A673 (cell line): Measurements from ENCODE around the gene PLD4. TPM values are rescaled to one million over a fixed set of nuclear protein-coding genes. Genes with fewer than 3 reads are reported as not detected.

ENCODE experiments used
- BruUV-seq: library from RNA; stranded (reverse); fragments of 400-500 nt; replicated peaks from 2 replicates; lab custom pipeline; 2021; lab: Mats Ljungman, UMichigan
- CTCF ChIA-PET: fragments of 300-600 bp; sonication (Branson Sonifier 250); formaldehyde crosslinking; loops from one replicate; lab custom pipeline; 2022; ENCODE audit warnings: antibody characterized with exemption; lab: Charles Lee
- POLR2A ChIA-PET: fragments of 300-600 bp; sonication (Branson Sonifier 250); formaldehyde crosslinking; loops from one replicate; lab custom pipeline; 2022; ENCODE audit warnings: antibody characterized with exemption; ENCODE audit not compliant: low non-redundant PET; lab: Charles Lee
- DNase-seq: peaks from one replicate; pipeline ENCODE4 v3.0.0-alpha.2; 2015; ENCODE audit warnings: low spot score
- H3K27ac ChIP-seq: fragments of 200-600 bp; sonication (generic); 2 replicates; pipeline ENCODE4 v1.5.1; 2016; ENCODE audit warnings: mixed run types, low read depth, mild to moderate bottlenecking, mixed read lengths, antibody characterized with exemption, low read length; ENCODE audit not compliant: poor library complexity, severe bottlenecking
- H3K27me3 ChIP-seq: fragments of 200-600 bp; sonication (generic); replicated peaks from 2 replicates; pipeline ENCODE4 v1.6.1; 2017; ENCODE audit warnings: mixed run types, low read depth, mild to moderate bottlenecking, mixed read lengths, antibody characterized with exemption, low read length; ENCODE audit not compliant: insufficient read depth, poor library complexity
- H3K36me3 ChIP-seq: fragments of 200-600 bp; sonication (generic); 2 replicates; pipeline ENCODE4 v1.6.1; 2016; ENCODE audit warnings: mixed run types, mild to moderate bottlenecking, mixed read lengths, antibody characterized with exemption, low read length; ENCODE audit not compliant: insufficient read depth, poor library complexity, severe bottlenecking
- H3K4me1 ChIP-seq: fragments of 200-600 bp; sonication (generic); 2 replicates; pipeline ENCODE4 v1.6.1; 2017; ENCODE audit warnings: mixed run types, mild to moderate bottlenecking, mixed read lengths, antibody characterized with exemption, low read length; ENCODE audit not compliant: insufficient read depth, poor library complexity, severe bottlenecking
- H3K4me3 ChIP-seq: fragments of 200-600 bp; sonication (generic); 2 replicates; pipeline ENCODE4 v1.5.1; 2016; ENCODE audit warnings: low read depth, mixed run types, mild to moderate bottlenecking, mixed read lengths, low read length; ENCODE audit not compliant: poor library complexity, severe bottlenecking
- H3K9me3 ChIP-seq: fragments of 200-600 bp; sonication (generic); 2 replicates; pipeline ENCODE4 v1.6.1; 2016; ENCODE audit warnings: mixed run types, low read depth, mild to moderate bottlenecking, mixed read lengths, antibody characterized with exemption, low read length; ENCODE audit not compliant: poor library complexity, severe bottlenecking
- EZH2 ChIP-seq: fragments of 200-600 bp; sonication (generic); IDR thresholded peaks from 2 replicates; pipeline ENCODE4 v1.6.1; 2017; ENCODE audit warnings: borderline replicate concordance, low read depth, mild to moderate bottlenecking, mixed read lengths, antibody characterized with exemption, low read length; ENCODE audit not compliant: poor library complexity, severe bottlenecking
- intact Hi-C: fragments of 100-400 bp; cut with micrococcal nuclease; formaldehyde crosslinking; loops from one replicate; pipeline ENCODE4 v1.10.0; 2022; ENCODE audit not compliant: unreplicated experiment
- total RNA-seq: library from RNA; stranded (reverse); gene quantifications from 2 replicates; pipeline ENCODE4 v1.2.3, GENCODE V29; 2021
- TF ChIP-seq, protein P1 (sequence below): fragments of 300-800, 200-600 bp; sonication (generic); conservative IDR thresholded peaks from 2 replicates; pipeline ENCODE4 v1.5.1; 2017; ENCODE audit warnings: low read depth, mild to moderate bottlenecking, antibody characterized with exemption, low read length, moderate library complexity, mixed read lengths

PLD4 gene
- total RNA-seq, 1 experiment from 2014 or later, result not detected

DNA sequence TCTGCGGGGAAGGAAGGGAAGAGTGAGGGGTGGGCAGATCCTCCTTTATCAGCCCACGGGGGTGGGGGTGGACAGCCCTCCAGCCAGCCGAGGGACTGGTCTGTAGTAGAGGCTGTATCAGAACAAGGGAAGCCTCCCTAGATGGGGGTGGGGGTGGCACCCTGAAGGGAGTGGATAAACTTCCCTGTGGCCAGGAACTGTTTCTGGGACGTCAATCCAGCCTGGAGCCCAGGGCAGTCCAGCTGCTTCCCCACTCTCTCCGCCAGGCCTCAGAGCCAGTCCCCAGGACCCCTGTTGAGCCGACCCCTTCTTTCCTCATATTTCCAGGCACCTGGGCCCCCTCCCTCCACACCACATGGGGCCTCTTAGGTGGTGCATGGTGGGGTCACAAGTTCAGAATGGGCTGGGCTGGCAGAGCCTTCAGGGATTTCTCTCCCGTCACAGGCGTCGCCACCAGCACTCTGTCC is 6.7 kb downstream of the PLD4 start:
- intact Hi-C loops, result no loop called here
- Histone ChIP-seq H3K27ac (no peak overlapping the region), H3K4me1 (no peaks in the 10 kb centered on the region), H3K4me3 (no peak overlapping the region), H3K36me3 (no peaks in the 10 kb centered on the region), H3K9me3 (no peaks in the 10 kb centered on the region), H3K27me3 (peaks cover 12% of the 10 kb centered on the region)
- TF ChIP-seq, protein P1, sequence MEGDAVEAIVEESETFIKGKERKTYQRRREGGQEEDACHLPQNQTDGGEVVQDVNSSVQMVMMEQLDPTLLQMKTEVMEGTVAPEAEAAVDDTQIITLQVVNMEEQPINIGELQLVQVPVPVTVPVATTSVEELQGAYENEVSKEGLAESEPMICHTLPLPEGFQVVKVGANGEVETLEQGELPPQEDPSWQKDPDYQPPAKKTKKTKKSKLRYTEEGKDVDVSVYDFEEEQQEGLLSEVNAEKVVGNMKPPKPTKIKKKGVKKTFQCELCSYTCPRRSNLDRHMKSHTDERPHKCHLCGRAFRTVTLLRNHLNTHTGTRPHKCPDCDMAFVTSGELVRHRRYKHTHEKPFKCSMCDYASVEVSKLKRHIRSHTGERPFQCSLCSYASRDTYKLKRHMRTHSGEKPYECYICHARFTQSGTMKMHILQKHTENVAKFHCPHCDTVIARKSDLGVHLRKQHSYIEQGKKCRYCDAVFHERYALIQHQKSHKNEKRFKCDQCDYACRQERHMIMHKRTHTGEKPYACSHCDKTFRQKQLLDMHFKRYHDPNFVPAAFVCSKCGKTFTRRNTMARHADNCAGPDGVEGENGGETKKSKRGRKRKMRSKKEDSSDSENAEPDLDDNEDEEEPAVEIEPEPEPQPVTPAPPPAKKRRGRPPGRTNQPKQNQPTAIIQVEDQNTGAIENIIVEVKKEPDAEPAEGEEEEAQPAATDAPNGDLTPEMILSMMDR, result no peak
- TF ChIP-seq EZH2, result no peak
- no TSS peak for BruUV-seq
- no peak for DNase-seq
- POLR2A ChIA-PET, result interaction anchor here (0.7 kb wide), 1 partner anchor 352 kb away, joined by 9 read pairs; no protein-coding TSS in a partner anchor
- CTCF ChIA-PET, result no interaction called here

DNA sequence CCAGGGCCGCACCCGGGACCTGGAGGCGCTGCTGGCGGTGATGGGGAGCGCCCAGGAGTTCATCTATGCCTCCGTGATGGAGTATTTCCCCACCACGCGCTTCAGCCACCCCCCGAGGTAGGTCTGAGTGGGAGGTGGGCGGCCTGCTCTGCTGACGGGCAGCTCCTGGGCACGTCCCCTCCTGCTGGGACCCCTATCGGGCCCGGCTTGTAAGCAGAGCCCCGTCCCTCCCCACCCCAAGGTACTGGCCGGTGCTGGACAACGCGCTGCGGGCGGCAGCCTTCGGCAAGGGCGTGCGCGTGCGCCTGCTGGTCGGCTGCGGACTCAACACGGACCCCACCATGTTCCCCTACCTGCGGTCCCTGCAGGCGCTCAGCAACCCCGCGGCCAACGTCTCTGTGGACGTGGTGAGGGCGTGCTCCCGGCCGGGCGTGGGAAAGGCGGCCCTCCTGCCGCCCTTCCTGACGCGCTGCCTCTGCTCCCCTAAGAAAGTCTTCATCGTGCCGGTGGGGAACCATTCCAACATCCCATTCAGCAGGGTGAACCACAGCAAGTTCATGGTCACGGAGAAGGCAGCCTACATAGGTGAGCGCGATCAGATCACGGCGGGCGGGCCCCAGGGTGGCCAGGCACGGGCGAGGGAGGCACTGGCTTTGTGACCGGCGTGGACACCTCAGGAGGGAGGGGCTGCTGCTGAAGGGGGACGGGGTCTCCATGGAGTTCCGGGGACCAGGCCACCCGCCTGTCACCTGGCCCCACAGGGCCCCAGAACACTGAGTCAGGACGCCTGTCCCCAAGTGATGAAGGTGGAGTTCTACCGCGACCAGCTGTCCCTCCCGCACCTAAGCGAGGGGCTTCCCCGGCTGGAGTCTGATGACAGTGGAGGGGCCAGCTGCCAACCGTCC is 7.3 kb downstream of the PLD4 start:
- CTCF ChIA-PET, result no interaction called here
- peaks cover 12% of the 10 kb centered on the region for H3K27me3 ChIP-seq
- no peak overlapping the region for H3K27ac ChIP-seq
- H3K4me1 ChIP-seq, result no peaks in the 10 kb centered on the region
- TF ChIP-seq EZH2, result no peak
- TF ChIP-seq, protein P1, result no peak
- H3K9me3 ChIP-seq, result no peaks in the 10 kb centered on the region
- BruUV-seq, result no TSS peak
- POLR2A ChIA-PET, result no interaction called here
- peak overlapping the region; percentile 52 for H3K4me3 ChIP-seq
- DNase-seq, result no peak
- intact Hi-C loops, result no loop called here
- H3K36me3 ChIP-seq, result no peaks in the 10 kb centered on the region

DNA sequence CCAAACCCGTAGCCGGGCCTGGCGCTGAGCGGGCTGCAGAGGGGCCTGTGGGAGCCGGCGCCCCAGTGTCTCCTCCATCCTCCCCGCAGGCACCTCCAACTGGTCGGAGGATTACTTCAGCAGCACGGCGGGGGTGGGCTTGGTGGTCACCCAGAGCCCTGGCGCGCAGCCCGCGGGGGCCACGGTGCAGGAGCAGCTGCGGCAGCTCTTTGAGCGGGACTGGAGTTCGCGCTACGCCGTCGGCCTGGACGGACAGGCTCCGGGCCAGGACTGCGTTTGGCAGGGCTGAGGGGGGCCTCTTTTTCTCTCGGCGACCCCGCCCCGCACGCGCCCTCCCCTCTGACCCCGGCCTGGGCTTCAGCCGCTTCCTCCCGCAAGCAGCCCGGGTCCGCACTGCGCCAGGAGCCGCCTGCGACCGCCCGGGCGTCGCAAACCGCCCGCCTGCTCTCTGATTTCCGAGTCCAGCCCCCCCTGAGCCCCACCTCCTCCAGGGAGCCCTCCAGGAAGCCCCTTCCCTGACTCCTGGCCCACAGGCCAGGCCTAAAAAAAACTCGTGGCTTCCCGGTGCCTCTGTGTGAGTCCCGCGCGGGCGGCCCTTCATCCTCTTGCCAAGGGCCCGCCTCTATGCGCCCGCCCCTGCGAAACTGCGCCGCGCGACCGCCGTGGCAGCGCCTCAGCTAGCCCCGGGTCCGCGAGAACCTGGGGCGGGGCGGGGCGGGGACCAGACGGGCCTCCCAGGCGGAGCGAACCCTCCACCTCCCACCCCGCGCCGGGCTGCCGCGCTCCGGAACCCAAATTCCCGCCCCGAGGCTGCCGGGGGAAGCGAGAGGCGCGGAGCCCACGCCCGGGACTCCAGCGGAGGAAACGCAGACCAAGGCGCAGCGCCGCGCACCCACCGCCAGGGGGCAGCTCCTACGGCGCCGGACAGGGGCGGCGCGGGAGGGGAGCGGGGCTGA is 8.3 kb downstream of the PLD4 start:
- no peaks in the 10 kb centered on the region for H3K9me3 ChIP-seq
- POLR2A ChIA-PET, result interaction anchor here (0.7 kb wide), 1 partner anchor 113 kb away, joined by 3 read pairs; no protein-coding TSS in a partner anchor
- CTCF ChIA-PET, result no interaction called here
- H3K4me1 ChIP-seq, result no peaks in the 10 kb centered on the region
- H3K4me3 ChIP-seq, result peak overlapping the region; percentile 52
- H3K27ac ChIP-seq, result no peak overlapping the region
- H3K36me3 ChIP-seq, result no peaks in the 10 kb centered on the region
- peaks cover 21% of the 10 kb centered on the region for H3K27me3 ChIP-seq
- BruUV-seq, result no TSS peak
- TF ChIP-seq, protein P1, result peak; percentile 66
- no peak for TF ChIP-seq EZH2
- DNase-seq, result peak; percentile 93
- intact Hi-C loops, result no loop called here
